Glomerular visceral epithelial cell (primary cell): ENCODE measurements around the gene SCN2A.
"Not testable (repeated sequence)": the region's sequence is repeated elsewhere in the genome, so short reads cannot be mapped to it uniquely, and the experiment has no call there.

ENCODE experiments used
- DNase-seq: peaks from one replicate; pipeline ENCODE4 v3.0.0-alpha.2; 2016; ENCODE audit errors: extremely low spot score

Gene SCN2A

DNA sequence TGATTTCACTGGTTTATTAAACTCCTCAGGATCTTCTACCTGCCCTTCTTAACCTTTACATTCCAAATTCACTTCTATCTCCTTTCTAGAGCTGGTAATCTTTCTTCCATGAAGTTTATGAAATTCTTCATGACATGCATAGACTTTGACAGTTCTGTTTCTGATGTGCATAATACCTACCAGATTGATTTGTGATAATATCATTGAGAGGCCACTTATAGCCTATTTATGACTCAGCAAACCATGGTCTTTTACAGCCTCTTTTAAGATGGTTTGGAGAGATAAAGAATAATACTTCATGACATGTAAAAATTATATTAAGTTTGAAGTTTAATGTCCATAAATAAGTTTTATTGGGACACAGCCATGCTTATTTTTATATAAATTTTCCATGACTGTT is 14.0 kb downstream of the SCN2A start:
- DNase-seq, result no peak

DNA sequence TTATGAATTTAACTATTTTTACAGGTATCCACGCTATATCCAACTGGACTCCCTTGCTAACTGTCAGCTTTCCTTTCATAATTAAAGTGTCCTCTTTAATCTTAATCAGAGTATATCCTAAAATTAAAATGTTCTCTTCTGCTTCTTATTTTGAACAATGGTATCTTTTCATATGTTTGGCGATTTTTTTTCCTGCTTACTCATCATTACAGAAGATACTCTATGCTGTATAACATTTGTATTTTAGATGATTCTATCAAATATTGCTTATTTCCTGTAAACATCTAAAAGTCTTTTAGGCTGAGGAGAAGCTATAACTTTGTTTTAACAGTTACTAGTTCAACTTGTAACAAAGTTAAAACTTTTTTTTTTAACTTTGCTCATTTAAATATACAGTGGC is 17.4 kb downstream of the SCN2A start:
- no peak for DNase-seq

DNA sequence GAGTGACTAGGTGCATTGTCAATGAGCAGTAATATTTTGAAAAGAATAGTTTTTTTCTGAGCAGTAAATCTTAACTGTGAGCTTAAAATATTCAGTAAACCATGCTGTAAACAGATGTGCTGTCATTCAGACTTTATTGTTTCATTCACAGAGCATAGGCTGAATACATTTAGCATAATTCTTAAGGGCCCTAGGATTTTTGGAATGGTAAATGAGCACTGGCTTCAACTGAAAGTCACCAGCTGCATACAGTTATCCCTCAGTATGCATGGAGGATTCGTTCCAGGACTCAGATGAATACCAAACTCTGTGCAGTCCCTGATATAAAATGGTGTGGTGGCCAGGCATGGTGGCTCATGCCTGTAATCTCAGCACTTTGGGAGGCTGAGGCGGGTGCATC is 21.1 kb downstream of the SCN2A start:
- DNase-seq, result not testable (repeated sequence)

GRCh38 chr2:165268754-165269153 is 29.5 kb downstream of the SCN2A start:
- DNase-seq, result no peak

DNA sequence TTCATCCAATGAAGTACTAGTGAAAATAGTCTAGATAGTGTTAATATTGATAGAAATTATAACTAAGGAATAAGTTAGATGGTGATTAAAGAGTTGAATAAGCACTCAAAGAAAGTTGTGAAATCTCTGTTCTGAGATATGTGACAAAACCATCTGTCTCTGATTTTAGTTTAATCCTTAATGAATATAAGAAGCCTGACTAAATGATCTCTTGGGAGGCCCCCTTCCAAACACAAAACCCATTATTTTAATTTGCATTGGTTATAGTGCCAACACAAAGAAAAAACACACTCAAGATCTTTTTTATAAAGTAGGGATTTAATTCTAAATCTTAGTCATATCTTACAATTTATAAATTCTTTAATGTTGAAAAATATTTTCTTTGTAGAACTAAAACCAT is 34.0 kb downstream of the SCN2A start:
- no peak for DNase-seq

DNA sequence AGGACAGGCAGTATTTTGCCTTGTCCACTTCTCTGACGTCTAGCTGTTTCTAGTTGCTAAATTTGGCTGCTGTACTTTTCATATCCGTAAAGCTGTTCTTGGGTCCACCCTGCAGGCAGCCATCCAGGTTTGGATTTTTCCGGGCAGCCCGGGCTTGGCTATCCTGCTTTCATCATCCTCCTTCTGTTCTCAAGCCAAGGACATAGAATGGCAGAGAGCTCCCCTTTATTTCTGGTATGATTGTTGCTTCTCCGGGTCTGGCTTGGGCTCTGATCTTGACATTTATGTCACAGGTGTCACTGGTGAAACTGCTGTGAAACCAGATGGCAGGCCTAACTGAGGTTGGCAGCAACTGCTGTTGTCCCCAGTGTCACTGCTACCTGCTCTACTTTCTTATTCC is 35.5 kb downstream of the SCN2A start:
- no peak for DNase-seq

DNA sequence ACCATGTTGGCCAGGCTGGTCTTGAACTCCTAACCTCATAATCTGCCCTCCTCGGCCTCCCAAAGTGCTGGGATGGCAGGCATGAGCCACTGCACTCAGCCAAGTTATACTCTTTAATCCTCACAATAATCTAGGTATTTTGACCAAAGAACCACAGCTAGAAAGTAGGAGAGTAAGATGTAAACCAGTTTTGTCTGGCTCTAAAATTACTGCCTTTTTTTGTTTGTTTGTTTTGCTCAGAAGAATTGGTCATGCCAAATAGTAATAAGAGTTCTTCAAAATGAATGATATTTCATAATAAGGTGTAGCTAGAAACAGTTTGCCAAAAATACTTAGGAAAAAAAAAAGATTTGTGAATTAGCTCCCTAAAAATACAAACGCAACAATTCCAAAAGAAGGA is 36.7 kb downstream of the SCN2A start:
- no peak for DNase-seq

DNA sequence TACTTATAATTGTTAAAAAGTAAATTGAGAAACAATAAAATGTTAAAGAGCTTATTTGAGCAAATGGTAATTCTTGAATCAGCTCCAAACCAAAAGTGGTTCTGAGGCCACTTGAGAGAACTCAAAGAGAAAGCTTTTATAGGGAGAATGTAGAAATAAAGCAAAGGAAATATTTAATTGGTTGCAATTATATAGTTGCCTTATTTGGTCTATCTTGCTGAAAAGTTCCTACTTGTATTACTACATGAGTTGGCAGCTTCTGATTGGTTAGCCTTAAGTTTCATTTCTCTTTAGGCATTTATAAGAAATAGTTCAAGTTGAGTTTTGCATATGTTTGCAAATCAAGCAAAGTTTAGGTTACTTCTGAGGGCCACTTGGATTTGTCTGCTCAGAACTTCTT is 38.1 kb downstream of the SCN2A start:
- DNase-seq, result no peak

DNA sequence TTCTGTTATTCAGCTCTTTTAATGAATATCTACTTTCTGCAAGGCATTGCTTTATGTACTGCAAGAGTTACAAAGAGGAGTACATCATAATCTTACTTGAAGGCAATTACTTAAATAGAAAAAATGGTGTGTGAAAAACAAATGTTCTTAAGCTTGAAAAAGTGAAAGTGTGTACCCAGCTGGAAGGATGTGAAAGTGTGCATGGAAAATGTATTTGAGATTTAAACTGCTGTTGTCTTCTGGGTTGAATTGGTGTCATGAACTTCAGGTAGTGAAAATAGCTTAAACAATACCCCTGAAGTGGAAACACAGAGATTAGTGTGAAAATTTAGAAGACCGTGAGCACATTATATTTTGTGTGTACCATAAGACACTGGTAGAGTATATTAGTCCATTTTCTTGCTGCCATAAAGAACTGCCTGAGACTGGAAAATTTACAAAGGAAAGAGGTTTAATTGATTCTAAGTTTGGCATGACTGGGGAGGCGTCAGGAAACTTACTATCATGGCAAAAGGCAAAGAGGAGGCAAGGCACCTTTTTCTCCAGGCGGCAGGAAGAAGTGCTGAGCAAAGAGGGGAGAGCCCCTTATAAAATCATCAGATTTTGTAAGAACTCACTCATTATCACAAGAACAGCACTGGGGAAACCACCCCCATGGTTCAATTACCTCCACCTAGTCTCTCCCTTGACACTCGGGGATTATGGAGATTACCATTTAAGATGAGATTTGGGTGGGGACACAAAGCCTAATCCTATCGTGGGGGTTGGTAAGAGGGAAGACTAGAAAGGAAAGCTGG is 38.8 kb downstream of the SCN2A start:
- no peak for DNase-seq

DNA sequence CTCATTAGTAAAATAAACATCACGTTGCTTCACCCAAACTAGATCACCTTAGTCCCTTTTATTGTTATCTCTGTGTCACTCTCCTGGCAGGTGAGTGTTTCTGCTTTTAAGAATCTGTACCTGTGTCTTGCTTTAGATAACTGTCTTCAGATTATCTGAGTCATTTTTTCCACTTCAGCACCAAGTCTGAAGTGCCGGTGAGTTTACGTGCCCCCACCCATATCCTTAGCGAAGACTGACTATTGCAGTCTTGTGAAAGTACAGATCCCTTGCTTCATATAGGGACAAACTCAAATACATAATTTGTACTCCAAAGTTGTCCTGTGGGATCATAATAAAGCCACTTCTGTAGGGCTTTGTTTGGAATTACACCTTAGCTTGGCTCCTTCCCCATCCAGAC is 41.1 kb downstream of the SCN2A start:
- DNase-seq, result no peak

- DNase-seq, result no peak
These were observed 42.2 kb downstream of the SCN2A start for GRCh38 chr2:165281387-165281786.

DNA sequence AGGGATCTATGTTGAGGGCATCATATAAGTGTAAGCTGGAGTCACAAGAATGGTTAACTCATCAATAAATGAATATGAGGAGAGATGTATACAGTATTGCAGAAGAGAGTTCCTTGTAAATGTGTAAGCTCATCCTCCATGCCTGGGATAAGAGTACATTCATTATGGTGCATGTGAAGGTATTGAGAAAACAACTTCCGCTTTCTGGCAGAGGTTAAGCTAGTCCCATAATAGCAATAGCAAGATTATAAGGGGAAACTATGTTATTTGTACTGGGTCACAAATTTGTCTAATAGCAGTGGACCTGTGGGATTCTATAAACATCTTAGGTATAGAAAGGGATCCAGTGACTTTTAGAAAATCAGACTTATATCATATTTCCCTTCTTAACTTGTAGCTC is 44.1 kb downstream of the SCN2A start:
- DNase-seq, result no peak

- DNase-seq, result no peak
These were observed 48.0 kb downstream of the SCN2A start for GRCh38 chr2:165287094-165287778.

DNA sequence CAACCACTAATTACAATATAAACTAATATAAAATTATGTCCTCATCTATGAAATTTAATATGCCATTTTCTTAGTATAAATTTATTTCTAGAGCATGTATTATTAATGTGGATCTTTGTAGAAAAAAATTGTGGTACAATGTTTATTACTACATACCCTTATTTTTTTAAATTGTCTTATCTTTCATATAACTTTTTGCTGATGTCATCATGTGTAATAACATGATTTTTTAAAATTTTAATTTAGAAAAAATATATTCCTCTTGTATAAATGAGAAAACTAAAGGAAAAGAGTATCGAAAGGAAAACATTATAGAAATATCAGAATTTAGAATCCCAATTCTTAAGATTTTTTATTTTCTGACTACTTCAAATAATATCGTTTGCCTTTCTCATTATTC is 49.9 kb downstream of the SCN2A start:
- DNase-seq, result no peak

DNA sequence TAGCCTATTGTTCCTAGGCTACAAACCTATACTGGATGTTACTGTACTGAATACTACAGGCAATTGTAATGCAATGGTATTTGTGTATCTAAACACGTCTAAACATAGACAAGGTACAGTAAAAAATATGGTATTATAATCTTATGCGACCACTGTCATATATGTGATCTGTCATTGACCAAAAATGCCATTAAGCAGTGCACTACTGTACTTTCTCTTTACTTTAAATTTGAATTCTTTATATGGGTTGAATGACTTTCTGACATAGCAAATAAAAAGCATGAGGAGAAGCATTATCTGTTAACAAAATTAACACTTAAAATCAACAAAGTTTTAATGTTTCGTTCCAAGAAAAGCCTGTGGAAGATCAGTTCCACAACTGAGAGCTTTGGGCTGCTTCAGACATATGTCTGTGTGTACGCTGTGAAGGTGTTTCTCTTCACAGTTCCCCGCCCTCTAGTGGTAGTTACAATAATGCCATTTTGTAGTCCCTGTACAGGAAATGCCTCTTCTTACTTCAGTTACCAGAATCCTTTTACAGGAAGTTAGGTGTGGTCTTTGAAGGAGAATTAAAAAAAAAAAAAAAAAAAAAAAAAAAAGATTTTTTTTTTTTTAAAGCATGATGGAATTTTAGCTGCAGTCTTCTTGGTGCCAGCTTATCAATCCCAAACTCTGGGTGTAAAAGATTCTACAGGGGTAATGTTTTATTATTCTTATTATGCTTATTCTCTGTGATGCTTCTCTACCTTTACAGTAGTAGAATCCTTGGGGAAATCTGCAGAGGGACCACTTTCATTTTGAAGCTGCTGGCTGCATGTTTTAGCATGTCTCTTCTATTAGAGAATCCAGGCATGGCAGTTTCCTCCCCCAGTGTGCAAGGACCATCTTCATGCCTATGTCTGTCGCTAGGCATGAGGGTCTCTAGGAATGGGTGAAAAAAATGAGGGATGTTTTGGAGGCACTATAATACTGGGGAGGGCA is 54.5 kb downstream of the SCN2A start:
- peak; percentile 92 for DNase-seq

DNA sequence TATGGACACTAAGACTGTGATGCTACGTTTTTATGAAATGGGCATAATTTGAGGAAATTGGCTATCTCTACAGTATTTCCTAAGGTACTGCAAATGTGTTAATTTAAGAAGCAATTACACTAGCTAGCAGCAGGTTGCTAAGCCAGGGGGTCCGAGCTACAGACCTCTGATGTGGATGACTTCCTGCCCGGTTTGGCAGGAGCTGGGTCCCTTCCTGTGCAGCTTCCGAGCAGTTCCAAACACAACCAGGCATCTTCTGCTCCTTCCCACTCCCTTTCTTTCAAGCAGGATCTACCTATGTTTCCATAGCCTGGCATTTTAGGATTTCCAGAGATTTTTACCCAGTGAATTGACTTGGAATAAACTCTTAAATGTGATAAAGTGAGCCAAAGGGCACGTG is 55.7 kb downstream of the SCN2A start:
- no peak for DNase-seq

- no peak for DNase-seq
These were observed 56.4 kb downstream of the SCN2A start for GRCh38 chr2:165295643-165296042.

GRCh38 chr2:165305391-165306096 is 66.3 kb downstream of the SCN2A start:
- DNase-seq, result no peak

DNA sequence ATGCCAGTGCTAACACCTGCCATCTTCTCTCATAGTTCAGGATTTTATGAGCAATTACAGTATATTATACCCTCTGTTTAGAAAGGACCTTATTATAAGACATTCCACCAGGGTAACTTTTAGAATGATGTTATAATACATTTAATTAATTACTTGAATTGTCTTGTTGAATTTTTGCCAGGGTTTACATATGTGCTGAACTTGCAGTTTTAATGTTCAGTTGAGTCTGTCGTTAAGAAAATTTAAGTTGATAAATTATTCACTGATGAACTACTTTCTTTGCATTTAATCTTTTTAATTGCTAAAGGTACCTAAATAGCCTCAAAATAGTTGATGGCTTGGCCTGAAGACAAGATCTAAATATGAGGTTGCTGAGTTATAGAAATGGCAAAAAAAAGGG is 68.1 kb downstream of the SCN2A start:
- DNase-seq, result no peak

GRCh38 chr2:165311949-165312348 is 72.7 kb downstream of the SCN2A start:
- DNase-seq, result no peak

DNA sequence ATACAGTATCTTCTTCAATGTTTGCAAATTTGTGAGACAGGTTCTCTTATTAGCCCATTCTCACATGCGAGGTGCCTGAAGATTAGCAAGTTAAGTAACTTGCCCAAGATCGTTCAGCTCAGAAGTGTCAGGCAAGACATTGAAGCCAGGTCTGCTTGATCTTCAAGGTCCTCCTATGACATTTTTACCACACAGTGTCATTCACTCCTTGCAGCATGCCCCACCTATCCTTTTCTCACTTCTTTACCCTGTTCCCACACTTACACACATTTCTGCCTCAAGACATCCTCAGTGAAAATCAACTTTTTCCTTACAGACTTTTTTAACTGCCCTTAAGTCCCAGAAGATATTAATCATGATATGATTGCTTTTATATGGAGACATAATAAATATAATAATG is 73.8 kb downstream of the SCN2A start:
- no peak for DNase-seq

DNA sequence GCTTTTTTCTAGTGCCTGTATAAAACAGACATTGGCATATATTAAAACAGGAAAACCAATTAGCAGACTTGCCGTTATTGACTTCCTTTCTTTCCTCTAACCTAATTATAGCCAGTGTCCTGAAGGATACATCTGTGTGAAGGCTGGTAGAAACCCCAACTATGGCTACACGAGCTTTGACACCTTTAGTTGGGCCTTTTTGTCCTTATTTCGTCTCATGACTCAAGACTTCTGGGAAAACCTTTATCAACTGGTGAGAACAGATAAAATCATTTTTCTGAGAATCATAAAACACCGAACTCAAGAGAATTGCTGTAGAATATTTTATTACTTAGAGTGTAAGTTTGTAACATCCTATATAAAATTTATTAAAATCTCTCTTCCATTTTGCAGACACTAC is 74.3 kb downstream of the SCN2A start:
- DNase-seq, result no peak
